ENCODE results near the gene NDEL1.

Gene NDEL1

DNA sequence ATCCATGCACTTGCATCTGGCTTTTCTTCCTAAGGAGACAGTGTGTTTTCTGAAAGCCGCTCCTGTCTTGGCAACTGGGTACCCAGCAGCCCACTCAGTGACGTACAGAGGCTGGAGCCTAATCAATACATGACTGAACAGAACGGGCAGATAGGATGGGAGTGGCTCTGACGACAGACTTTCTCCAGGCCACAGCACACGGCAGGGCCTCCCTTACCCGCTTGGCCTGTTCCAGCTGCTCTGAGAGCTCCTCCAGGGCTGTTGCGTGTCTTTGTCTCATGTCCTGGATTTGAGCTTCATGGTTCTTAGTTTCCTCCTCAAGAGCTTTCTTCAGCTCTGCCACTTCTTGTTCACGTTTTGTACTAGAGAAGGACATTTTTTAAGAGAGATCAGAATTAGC is 64.9 kb downstream of the NDEL1 start:
- in situ Hi-C loops (cut with HindIII; ENCODE audit: low sequenced_read_pairs): no loop called here

DNA sequence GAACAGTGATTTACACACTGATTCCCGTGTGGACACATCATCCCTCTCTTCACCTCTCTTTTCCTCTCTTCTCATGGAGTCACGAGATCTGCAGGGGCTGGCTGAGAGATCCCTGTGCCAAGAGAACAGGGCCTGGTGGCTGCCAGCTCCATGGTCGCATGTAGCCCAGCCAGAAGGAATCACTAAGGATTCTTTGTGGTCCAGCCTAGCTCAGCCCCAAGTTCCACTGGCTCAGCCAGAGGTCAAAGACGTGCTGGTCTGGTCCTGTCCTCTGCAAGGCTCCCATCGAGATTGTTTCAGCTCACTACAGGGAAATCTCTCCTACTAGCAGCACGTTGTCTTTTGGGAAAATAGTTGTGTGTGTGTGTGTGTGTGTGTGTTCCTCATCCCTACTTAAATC is 66.4 kb downstream of the NDEL1 start:
- in situ Hi-C loops (cut with HindIII; ENCODE audit: low sequenced_read_pairs): no loop called here

DNA sequence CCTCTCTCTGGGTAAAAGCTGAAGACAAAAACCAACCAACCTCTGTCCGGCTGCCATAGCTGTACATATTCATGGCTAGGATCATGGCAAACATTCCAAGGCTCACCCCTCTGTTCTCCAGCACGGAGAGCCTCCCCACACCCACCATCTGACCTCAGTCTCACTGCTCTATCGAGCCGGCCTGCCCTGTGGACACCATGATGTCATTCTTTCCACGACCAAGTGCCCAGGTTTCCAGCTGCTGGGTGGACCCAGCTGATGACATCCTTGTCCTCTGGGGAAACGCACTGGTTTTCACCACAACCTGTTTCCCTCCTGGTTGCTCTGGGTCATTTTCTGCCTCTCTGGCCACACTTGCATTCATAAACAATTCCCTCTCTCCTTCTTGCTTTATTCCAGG is 67.7 kb downstream of the NDEL1 start:
- in situ Hi-C loops (cut with HindIII; ENCODE audit: low sequenced_read_pairs): no loop called here

DNA sequence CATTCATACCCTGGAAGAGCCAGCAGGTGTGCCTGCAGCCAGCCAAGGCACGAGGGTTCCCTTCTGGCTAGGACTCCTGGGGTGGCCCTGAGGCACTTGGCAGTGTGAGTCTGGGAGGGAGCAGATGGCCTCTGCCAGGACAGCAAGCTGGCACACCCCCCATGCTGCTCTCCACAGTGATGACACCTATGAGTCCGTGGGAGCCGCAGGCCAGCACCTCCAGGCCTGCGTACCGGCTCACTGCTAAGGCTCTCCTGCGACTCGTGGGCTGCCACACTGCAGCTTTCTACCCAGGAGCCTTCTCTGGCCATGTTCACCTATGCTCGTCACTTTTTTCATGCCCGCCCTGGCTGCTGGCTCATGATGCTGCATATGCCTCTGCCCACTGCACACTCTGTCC is 68.1 kb downstream of the NDEL1 start:
- in situ Hi-C loops (cut with HindIII; ENCODE audit: low sequenced_read_pairs): no loop called here

DNA sequence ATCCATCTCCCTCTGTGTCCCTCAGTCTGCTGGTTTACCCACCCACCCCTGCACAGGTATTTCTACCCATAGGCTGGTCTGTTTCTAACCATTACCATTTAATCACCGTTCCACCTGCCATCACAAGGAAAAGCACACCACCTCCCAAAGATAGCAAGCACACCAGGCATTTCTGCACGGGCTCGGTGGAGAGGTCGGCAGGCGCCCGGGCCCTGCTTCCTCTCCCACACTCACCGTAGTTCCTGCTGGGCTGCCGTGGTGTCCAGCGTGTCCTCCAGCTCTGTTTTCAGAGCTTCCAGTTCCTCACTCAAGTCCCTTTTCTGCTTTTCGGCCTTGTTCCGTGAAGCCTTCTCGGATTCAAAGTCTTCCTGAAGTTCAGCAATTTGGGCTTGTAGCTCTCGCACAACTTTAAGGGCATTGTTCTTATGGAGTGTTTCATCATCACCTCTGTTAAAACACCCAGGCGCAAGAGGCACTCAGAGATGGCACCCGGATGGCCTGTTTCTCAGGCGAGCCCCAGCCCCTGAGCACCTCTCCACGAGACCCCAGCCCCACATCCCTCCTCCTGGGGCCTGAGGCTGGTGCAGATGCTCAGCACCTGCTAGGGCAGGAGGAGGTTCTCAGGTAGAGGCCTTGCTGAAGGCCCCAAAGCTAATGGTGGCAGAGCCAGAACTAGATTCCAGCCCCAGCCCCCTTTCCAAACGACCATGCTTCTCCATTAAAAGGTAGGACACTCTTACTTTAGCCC is 69.0 kb downstream of the NDEL1 start:
- in situ Hi-C loops (cut with HindIII; ENCODE audit: low sequenced_read_pairs): no loop called here

DNA sequence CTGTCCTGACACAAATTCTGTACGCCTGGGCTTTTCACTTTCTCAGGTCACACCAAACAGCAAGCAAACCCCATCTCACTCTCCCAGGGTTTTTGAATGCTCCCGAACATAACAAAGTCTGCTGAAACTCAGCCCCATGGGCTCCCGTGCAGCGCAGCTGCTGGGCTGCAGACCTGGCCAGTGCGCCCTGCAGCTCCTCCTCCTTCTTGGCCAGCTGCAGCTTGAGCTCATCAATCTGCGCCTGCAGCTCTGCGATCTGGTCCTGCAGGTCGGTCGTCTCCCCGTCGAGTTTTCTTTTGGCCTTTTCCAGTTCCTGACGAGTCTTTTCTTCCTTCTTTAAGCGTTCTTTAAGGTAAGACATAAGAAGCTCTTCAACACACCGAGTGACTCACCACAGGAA is 70.5 kb downstream of the NDEL1 start:
- in situ Hi-C loops (cut with HindIII; ENCODE audit: low sequenced_read_pairs): no loop called here

DNA sequence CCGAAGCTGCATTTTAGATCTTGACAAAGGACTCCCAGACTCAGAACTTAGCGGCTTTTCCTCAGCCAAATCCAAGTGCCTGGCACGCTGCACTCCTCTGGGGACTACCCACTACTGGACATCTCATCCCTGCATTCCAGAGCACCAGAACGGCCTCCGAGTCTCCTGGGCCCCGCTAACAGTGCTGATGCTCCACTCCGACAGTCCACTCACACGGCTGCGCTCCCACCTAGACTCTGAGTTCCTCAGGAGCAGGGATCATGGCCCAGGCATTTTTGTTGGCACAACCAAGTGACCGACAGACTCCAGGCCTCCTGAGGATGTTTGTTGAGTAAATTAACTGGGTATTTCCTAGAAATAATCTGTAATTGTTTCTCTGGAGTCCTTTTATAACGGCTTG is 79.1 kb downstream of the NDEL1 start:
- in situ Hi-C loops (cut with HindIII; ENCODE audit: low sequenced_read_pairs): no loop called here
